HL-60 (cell line): Measurements from ENCODE around the gene EIF2B2.

Source experiments
- GABPA ChIP-seq: IDR thresholded peaks from 2 replicates; pipeline ENCODE4 v1.6.1; 2012; ENCODE audit warnings: low read depth
- POLR2AphosphoS5 ChIP-seq: IDR thresholded peaks from 2 replicates; pipeline ENCODE4 v1.6.1; 2012; ENCODE audit warnings: low read depth
- SPI1 ChIP-seq: IDR thresholded peaks from 2 replicates; pipeline ENCODE4 v1.6.1; 2012; ENCODE audit warnings: low read depth, mild to moderate bottlenecking, borderline replicate concordance
- TF ChIP-seq, protein P1 (sequence below): IDR thresholded peaks from one replicate; pipeline ENCODE4 v1.5.1; 2011; ENCODE audit warnings: low read length, control low read depth, inconsistent platforms; ENCODE audit not compliant: insufficient read depth
- TF ChIP-seq, protein P2 (sequence below): IDR thresholded peaks from 2 replicates; pipeline ENCODE4 v1.6.1; 2012; ENCODE audit warnings: low read depth; ENCODE audit not compliant: insufficient replicate concordance

DNA sequence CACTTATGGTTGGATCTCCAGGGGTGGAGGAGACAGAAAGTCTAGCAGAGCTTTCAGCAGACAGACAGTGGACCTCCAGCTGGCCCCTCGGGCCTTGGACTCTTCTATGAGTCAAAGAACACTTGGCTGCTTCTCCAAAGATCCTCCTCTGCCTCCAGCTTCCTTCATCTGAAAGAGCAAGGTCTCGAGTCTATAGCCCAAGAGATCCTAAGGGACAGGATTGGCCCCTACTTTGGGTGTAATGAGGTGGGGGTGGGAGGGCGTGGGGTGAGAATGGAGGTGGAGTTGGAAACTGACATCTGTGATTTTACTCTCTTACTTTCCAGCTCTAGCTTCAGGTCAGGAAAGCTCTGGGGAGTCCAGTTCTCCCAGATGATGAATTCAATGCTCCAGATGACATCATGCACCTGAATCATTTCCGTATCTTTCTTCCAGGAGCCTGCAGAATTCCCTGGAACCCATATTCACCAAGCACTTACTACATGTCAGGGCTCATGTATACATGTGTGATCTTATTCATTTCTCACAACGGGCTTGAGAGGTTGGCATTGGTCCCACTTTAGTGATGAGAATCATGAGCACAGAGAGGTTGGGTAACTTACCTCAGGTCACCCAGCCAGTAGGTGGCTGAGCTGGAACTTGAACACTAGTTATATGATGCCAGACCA lies 37.1 kb upstream of the EIF2B2 start:
- TF ChIP-seq, protein P1, sequence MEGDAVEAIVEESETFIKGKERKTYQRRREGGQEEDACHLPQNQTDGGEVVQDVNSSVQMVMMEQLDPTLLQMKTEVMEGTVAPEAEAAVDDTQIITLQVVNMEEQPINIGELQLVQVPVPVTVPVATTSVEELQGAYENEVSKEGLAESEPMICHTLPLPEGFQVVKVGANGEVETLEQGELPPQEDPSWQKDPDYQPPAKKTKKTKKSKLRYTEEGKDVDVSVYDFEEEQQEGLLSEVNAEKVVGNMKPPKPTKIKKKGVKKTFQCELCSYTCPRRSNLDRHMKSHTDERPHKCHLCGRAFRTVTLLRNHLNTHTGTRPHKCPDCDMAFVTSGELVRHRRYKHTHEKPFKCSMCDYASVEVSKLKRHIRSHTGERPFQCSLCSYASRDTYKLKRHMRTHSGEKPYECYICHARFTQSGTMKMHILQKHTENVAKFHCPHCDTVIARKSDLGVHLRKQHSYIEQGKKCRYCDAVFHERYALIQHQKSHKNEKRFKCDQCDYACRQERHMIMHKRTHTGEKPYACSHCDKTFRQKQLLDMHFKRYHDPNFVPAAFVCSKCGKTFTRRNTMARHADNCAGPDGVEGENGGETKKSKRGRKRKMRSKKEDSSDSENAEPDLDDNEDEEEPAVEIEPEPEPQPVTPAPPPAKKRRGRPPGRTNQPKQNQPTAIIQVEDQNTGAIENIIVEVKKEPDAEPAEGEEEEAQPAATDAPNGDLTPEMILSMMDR: no peak
- TF ChIP-seq, protein P2, sequence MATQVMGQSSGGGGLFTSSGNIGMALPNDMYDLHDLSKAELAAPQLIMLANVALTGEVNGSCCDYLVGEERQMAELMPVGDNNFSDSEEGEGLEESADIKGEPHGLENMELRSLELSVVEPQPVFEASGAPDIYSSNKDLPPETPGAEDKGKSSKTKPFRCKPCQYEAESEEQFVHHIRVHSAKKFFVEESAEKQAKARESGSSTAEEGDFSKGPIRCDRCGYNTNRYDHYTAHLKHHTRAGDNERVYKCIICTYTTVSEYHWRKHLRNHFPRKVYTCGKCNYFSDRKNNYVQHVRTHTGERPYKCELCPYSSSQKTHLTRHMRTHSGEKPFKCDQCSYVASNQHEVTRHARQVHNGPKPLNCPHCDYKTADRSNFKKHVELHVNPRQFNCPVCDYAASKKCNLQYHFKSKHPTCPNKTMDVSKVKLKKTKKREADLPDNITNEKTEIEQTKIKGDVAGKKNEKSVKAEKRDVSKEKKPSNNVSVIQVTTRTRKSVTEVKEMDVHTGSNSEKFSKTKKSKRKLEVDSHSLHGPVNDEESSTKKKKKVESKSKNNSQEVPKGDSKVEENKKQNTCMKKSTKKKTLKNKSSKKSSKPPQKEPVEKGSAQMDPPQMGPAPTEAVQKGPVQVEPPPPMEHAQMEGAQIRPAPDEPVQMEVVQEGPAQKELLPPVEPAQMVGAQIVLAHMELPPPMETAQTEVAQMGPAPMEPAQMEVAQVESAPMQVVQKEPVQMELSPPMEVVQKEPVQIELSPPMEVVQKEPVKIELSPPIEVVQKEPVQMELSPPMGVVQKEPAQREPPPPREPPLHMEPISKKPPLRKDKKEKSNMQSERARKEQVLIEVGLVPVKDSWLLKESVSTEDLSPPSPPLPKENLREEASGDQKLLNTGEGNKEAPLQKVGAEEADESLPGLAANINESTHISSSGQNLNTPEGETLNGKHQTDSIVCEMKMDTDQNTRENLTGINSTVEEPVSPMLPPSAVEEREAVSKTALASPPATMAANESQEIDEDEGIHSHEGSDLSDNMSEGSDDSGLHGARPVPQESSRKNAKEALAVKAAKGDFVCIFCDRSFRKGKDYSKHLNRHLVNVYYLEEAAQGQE: no peak
- TF ChIP-seq POLR2AphosphoS5 (no peak), GABPA (no peak), SPI1 (no peak)
